Measurements from ENCODE around the gene LEMD3.

DNA sequence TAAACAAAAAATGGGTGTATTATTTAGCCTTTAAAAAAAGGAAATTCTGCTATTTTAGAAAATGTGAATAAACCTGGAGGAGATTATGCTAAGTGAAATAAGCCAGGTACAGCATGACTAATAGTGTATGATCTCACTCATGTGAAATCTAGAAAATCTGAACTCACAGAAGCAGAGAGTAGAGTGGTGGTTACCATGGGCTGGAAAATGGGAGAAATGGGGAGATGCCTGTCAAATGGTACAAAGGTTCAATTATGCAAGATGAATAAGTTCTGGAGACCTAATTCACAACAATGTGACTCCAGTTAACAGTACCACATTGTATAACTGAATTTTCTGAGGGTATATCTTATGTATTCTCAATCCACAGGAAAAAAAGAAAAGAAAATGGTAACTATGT is 17.4 kb upstream of the LEMD3 start:
- no peak for TF ChIP-seq ZNF384 (IDR thresholded peaks at IDR 0.05)
- no peak for TF ChIP-seq FOXM1 (IDR thresholded peaks at IDR 0.05; ENCODE audit: borderline replicate concordance)
- no peak for TF ChIP-seq FOXK2 (IDR thresholded peaks at IDR 0.05)
- no peak for TF ChIP-seq ELF4 (IDR thresholded peaks at IDR 0.05)
- no peak for TF ChIP-seq BHLHE40 (IDR thresholded peaks at IDR 0.05; ENCODE audit: borderline replicate concordance)
- TF ChIP-seq ARNT (IDR thresholded peaks at IDR 0.05), result no peak
- TF ChIP-seq, protein P1, sequence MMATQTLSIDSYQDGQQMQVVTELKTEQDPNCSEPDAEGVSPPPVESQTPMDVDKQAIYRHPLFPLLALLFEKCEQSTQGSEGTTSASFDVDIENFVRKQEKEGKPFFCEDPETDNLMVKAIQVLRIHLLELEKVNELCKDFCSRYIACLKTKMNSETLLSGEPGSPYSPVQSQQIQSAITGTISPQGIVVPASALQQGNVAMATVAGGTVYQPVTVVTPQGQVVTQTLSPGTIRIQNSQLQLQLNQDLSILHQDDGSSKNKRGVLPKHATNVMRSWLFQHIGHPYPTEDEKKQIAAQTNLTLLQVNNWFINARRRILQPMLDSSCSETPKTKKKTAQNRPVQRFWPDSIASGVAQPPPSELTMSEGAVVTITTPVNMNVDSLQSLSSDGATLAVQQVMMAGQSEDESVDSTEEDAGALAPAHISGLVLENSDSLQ (IDR thresholded peaks at IDR 0.05), result no peak
- no peak for TF ChIP-seq SUZ12 (IDR thresholded peaks at IDR 0.05)
- TF ChIP-seq HDGF (IDR thresholded peaks at IDR 0.05; ENCODE audit: borderline replicate concordance), result no peak
